Esophagus (tissue), 2 donors: ENCODE results near the gene SLC4A4. TPM values are rescaled to one million over a fixed set of nuclear protein-coding genes. Genes with fewer than 3 reads are reported as not detected.

ENCODE experiments used
- H3K27ac ChIP-seq, 2 donors: one replicate each; pipeline ENCODE4 v1.5.1; 2013; ENCODE audit warnings: low read depth in 2 of 2, mild to moderate bottlenecking in 2 of 2, inconsistent platforms in 1 of 2, low read length in 1 of 2, moderate library complexity in 1 of 2
- H3K27me3 ChIP-seq, 2 donors: one replicate each; pipeline ENCODE4 v1.6.1; 2013; ENCODE audit warnings: low read length in 2 of 2, control low read depth in 1 of 2, mild to moderate bottlenecking in 1 of 2; ENCODE audit not compliant: insufficient read depth in 2 of 2, control insufficient read depth in 1 of 2
- H3K36me3 ChIP-seq, 2 donors: one replicate each; pipeline ENCODE4 v1.6.1; 2013; ENCODE audit warnings: low read length in 1 of 2; ENCODE audit not compliant: control insufficient read depth in 2 of 2, insufficient read depth in 2 of 2
- H3K4me1 ChIP-seq, 2 donors: one replicate each; pipeline ENCODE4 v1.6.1; 2013; ENCODE audit warnings: low read length in 1 of 2; ENCODE audit not compliant: control insufficient read depth in 2 of 2, insufficient read depth in 2 of 2
- H3K4me3 ChIP-seq, 2 donors: one replicate each; pipeline ENCODE4 v1.5.1; 2013; ENCODE audit warnings: low read length in 2 of 2, mild to moderate bottlenecking in 2 of 2, low read depth in 1 of 2, moderate library complexity in 1 of 2
- H3K9me3 ChIP-seq, 2 donors: one replicate each; pipeline ENCODE4 v1.6.1; 2013; ENCODE audit warnings: mild to moderate bottlenecking in 2 of 2, low read depth in 1 of 2, low read length in 1 of 2, moderate library complexity in 1 of 2; ENCODE audit not compliant: control insufficient read depth in 2 of 2, insufficient read depth in 1 of 2
- WGBS, 2 donors: extraction: QIAGEN DNeasy Blood & Tissue Kit; methylation state at CpG; one replicate each; pipeline ENCODE4 v1.1.7; 2013; 5-methylcytosine and 5-hydroxymethylcytosine counted together
- polyA plus RNA-seq, 2 donors: library from polyadenylated mRNA; stranded (reverse); fragments of 200-250 nt; gene quantifications; one replicate each; pipeline ENCODE4 v1.2.3, GENCODE V29; 2013
- donor health status: healthy with polysubstance abuse.
- donor health status: Bipolar disorder and iron deficiency.

The SLC4A4 gene
- polyA plus RNA-seq, result under 1 TPM; 0.39 to 0.75 TPM

DNA sequence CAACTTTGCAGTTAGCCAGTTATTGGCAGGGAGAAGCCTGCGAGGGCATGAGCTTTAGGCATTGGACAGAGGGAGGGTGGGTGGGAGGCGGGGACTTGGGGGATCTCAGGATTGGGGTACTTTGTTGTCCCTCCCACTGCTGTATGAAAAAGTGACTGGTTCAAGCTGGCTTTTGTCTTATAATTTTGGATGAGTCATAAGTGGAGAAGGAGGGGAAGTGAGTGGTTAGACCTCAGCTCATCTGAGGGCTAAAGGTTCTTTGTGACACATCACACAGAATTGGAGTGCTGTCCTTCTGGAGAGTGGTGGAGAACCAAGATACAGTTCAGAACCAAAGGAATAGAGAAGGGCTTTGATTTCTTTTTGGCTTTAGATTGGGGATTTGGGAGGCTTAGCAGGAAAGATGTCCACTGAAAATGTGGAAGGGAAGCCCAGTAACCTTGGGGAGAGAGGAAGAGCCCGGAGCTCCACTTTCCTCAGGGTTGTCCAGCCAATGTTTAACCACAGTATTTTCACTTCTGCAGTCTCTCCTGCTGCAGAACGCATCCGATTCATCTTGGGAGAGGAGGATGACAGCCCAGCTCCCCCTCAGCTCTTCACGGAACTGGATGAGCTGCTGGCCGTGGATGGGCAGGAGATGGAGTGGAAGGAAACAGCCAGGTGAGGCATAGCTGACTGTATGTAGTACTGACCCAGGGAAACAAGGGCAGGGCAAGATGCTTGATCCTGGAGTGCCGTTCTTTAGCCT, at the start of gene SLC4A4:
TSS of gene SLC4A4 (plus strand) at position 175 of the 748 bp plus-strand sequence.
- WGBS, 2 donors, result 89 to 91% methylated on average over 8 of the region's 8 CpGs
- H3K4me3 ChIP-seq, result no peak within 1 kb of the TSS
- H3K27me3 ChIP-seq, result no peaks in the 10 kb centered on the region

DNA sequence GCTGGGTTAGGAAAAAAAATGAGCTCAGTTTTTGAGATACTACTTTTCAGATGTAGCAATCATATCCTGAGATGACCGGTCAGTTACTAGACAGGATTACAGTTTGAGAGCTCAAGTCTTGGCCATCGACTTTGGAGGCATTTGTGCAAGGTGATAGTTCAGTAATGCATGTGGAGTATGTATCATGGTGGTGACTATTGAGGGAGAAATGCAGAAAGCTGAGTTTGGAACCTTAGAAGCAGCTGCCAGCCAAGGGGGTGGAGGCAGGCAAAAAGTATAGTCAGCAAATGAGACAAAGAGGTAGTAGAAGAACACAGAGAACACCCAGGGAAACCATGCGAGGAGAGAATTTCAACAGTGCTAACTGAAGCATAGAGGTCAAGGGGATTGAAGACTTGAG, 48.7 kb upstream of the SLC4A4 start:
- Histone ChIP-seq H3K27ac (no peak overlapping the region), H3K9me3 (no peaks in the 10 kb centered on the region), H3K27me3 (no peaks in the 10 kb centered on the region), H3K4me1 (no peaks in the 10 kb centered on the region), H3K4me3 (no peak overlapping the region), H3K36me3 (no peaks in the 10 kb centered on the region)
- 67 to 84% methylated on average over 3 of the region's 3 CpGs for WGBS, 2 donors

More for the DNA sequence above, at the start of gene SLC4A4:
- Histone ChIP-seq H3K4me1 (no peaks in the 10 kb centered on the region), H3K9me3 (no peaks in the 10 kb centered on the region), H3K27ac (no peak within 1 kb of the TSS), H3K36me3 (no peaks in the 10 kb centered on the region)

DNA sequence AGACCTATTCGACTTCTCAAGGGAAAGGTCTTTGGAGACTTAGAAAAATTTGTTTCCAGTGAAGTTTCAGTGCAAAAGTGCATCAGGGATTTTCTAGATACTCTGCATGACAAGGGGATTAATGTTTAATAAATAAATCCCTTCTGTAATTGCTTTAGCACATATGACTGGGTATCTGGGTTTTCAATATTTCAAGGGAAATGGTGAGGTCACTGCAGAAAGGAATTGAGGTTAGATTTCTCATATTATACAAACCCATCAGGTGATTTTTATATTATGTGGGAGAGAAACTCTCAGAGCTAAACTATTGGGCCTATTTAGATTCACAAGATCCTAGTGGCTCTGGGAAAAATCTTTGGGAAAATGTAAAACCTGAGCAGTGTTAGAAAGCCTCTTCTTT, 48.3 kb upstream of the SLC4A4 start:
- Histone ChIP-seq H3K4me3 (no peak overlapping the region), H3K27me3 (no peaks in the 10 kb centered on the region), H3K27ac (no peak overlapping the region), H3K4me1 (no peaks in the 10 kb centered on the region), H3K9me3 (no peaks in the 10 kb centered on the region), H3K36me3 (no peaks in the 10 kb centered on the region)
- 58 to 59% methylated on average over 1 of the region's 1 CpG for WGBS, 2 donors

GRCh38 chr4:71292228-71292627, 46.6 kb upstream of the SLC4A4 start:
- Histone ChIP-seq H3K4me3 (no peak overlapping the region), H3K27me3 (no peaks in the 10 kb centered on the region), H3K36me3 (no peaks in the 10 kb centered on the region), H3K9me3 (no peaks in the 10 kb centered on the region), H3K27ac (no peak overlapping the region), H3K4me1 (no peaks in the 10 kb centered on the region)
- WGBS, 2 donors, result 93 to 94% methylated on average over 1 of the region's 1 CpG

DNA sequence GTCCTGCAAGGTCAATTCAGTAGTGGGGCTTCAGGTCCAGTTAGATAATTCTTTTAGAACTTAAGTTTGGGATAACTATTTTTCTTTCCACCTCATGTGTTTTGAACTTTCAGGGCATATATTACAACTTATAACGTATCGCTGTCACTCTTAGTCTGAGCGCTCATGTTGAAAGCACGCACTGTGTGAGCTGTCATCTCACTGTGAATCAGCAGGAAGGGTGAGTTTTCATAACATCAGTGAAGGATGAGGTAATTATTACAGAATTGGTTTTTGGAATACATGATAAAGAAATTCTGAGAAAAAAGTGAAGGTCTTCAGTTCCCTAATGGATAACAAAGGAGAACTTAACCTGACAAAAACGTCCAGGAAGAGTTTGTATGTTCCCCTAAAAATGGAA, 45.1 kb upstream of the SLC4A4 start:
- Histone ChIP-seq H3K36me3 (no peaks in the 10 kb centered on the region), H3K9me3 (no peaks in the 10 kb centered on the region), H3K4me3 (no peak overlapping the region), H3K27ac (no peak overlapping the region), H3K27me3 (no peaks in the 10 kb centered on the region), H3K4me1 (no peaks in the 10 kb centered on the region)
- 80 to 83% methylated on average over 5 of the region's 5 CpGs for WGBS, 2 donors

- H3K9me3 ChIP-seq, result no peaks in the 10 kb centered on the region
- H3K27ac ChIP-seq, result no peak overlapping the region
- H3K4me3 ChIP-seq, result no peak overlapping the region
- WGBS, 2 donors, result 49 to 53% methylated on average over 3 of the region's 3 CpGs
- no peaks in the 10 kb centered on the region for H3K27me3 ChIP-seq
- H3K36me3 ChIP-seq, result no peaks in the 10 kb centered on the region
- no peaks in the 10 kb centered on the region for H3K4me1 ChIP-seq
These were observed 44.5 kb upstream of the SLC4A4 start for GRCh38 chr4:71294301-71294700.

DNA sequence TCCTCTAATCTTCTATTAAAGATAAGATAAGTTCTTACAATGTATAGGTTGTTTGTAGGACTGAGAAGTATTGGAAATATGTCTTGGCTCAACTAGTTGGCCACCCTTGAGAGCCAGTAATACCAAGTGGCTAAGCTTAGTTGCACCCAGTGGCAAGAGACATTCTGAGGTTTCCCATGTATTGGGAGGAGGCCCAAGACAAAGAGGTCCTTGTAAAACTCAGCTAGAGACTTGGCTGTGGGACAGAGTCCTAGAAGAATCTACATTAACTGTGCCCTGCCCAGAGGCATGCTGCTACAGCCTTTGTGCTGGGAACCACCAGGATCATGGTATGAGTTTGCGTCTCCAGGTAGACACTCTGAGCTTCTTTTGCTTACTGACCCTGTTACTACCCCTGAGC, 41.9 kb upstream of the SLC4A4 start:
- 86 to 87% methylated on average over 1 of the region's 1 CpG for WGBS, 2 donors
- H3K4me3 ChIP-seq, result no peak overlapping the region
- H3K27me3 ChIP-seq, result no peaks in the 10 kb centered on the region
- H3K4me1 ChIP-seq, result peaks cover 0 to 2% of the 10 kb centered on the region in 2 donors
- H3K27ac ChIP-seq, result no peak overlapping the region
- H3K36me3 ChIP-seq, result peaks cover 0 to 2% of the 10 kb centered on the region in 2 donors
- no peaks in the 10 kb centered on the region for H3K9me3 ChIP-seq

DNA sequence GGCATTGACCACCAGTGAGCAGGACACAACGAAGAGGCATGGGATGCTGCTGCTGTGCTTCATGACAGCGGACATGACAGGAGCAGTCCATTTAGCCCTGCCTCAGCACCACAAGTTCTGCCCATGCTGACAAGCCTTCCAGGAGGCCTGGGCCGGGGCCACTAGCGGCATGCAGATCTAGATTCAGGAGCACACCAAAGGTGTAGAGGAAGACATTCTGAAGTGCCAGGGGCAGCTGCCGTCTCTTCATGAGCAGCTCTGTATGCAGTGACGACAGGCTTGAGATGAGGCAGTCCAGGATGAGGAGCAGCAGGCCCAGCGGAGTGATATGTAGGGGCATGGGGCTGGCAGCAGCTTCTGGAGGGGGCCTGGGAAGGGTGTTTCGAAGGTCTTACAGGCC, 38.5 kb upstream of the SLC4A4 start:
- H3K27ac ChIP-seq, result no peak overlapping the region
- H3K4me3 ChIP-seq, result no peak overlapping the region
- no peaks in the 10 kb centered on the region for H3K9me3 ChIP-seq
- peaks cover 0 to 2% of the 10 kb centered on the region in 2 donors for H3K36me3 ChIP-seq
- no peaks in the 10 kb centered on the region for H3K27me3 ChIP-seq
- H3K4me1 ChIP-seq, result peaks cover 0 to 2% of the 10 kb centered on the region in 2 donors
- WGBS, 2 donors, result 87 to 95% methylated on average over 8 of the region's 8 CpGs

DNA sequence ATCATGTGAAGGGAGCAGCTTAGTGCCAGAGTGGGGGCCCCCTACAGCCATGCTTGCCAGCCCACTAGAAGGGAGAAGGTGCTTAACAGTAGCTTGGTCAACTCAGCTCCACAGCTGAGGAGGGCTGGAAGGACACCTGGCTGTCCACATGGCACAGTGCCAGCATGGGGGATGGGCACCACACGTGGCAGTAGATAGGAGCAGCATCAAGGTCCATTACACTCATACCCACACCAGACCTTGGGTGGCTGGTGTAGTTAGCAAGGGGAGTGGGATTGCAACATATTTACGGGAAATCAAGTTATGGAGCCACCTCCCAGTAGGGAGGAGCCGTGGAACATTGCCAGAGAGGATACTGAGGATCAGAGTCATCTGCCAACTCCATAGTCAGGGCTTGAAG, 37.9 kb upstream of the SLC4A4 start:
- H3K4me3 ChIP-seq, result no peak overlapping the region
- H3K36me3 ChIP-seq, result peaks cover 0 to 2% of the 10 kb centered on the region in 2 donors
- H3K27me3 ChIP-seq, result no peaks in the 10 kb centered on the region
- H3K9me3 ChIP-seq, result no peaks in the 10 kb centered on the region
- H3K27ac ChIP-seq, result no peak overlapping the region
- H3K4me1 ChIP-seq, result peaks cover 0 to 2% of the 10 kb centered on the region in 2 donors
- 66 to 67% methylated on average over 3 of the region's 3 CpGs for WGBS, 2 donors

DNA sequence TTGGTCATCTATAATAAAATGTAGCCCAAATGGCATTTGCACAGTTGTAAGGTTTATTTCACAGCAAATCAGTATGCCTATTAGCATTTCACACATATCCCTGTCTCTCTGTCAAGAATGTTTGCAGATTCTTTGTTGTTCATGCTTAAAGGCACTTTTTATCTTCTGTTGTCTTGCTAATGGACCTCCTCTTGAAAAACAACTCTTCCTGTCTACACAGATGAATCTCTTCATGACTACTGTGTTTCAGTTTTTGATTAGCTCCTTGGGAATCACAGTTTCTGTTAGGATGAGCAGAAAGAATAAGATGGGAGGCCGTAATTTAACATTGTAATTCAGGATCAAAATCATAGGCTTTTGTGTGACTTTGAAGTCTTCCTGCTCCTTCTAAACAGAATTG, 35.5 kb upstream of the SLC4A4 start:
- Histone ChIP-seq H3K27ac (no peak overlapping the region), H3K4me1 (peaks cover 0 to 2% of the 10 kb centered on the region in 2 donors), H3K9me3 (no peaks in the 10 kb centered on the region), H3K36me3 (peaks cover 0 to 2% of the 10 kb centered on the region in 2 donors), H3K4me3 (no peak overlapping the region), H3K27me3 (no peaks in the 10 kb centered on the region)
- 80 to 83% methylated on average over 1 of the region's 1 CpG for WGBS, 2 donors
